ENCODE results near the gene IL15.

GRCh38 chr4:141686879-141687278 lies 50.5 kb downstream of the IL15 start:
- TF ChIP-seq POLR2A (IDR thresholded peaks at IDR 0.05; ENCODE audit: low read depth, low read length) (no peak), POLR2AphosphoS5 (IDR thresholded peaks at IDR 0.05; ENCODE audit: low read depth, low read length) (no peak), TAF1 (IDR thresholded peaks at IDR 0.05; ENCODE audit: borderline replicate concordance, low read depth, low read length) (no peak)

All from GM12892 (cell line).